ENCODE results near the gene SMAP1.
"Not testable (repeated sequence)": the region's sequence is repeated elsewhere in the genome, so short reads cannot be mapped to it uniquely, and the experiment has no call there.

The SMAP1 gene

DNA sequence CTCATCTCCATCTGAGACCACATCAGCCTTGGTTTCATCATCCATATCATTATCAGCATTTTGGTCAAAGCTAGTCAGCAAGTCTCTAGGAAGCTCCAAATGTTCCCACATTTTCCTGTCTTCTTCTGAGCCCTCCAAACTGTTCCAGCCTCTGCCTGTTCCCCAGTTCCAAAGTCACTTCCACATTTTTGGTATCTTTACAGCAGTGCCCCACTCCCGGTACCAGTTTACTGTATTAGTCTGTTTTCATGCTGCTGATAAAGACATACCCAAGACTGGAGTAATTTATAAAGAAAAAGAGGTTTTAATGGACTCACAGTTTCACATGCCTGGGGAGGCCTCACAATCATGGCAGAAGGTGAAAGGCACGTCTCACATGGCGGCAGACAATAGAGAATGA is 74.8 kb downstream of the SMAP1 start:
- DNase-seq: not testable (repeated sequence)

GRCh38 chr6:70753870-70754380 is 86.2 kb downstream of the SMAP1 start:
- no peak for DNase-seq

GRCh38 chr6:70758883-70759282 is 91.2 kb downstream of the SMAP1 start:
- DNase-seq: no peak

DNA sequence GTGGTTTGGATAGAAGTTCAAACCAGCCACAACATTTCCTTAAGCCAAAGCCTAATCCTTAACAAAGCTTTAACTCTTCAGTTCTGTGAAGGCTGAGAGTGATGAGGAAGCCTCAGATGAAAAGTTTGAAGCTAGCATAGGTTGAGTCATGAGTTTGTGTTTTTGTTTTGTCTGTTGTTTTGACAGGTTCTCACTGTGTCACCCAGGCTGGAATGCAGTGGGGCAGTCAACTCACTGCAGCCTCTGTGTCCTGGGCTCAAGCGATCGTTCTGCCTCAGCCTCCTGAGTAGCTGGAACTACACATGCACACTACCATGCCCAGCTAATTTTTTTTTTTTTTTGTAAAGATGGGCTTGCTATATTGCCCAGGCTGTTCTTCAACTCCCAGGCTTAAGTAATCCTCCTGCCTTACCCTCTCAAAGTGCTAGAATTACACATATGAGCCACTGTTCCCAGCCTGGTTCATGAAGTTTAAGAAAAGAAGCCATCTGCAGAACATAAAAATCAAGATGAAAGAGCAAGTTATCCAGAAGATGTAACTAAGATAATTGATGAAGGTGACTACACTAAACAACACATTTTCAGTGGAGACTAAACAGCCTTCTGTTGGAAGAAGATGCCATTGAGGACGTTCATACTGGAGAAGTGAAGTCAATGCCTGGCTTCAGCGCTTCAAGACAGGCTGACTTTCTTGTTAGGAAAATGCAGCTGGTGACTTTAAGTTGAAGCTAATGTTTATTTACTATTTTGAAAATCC is 96.2 kb downstream of the SMAP1 start:
- no peak for DNase-seq

DNA sequence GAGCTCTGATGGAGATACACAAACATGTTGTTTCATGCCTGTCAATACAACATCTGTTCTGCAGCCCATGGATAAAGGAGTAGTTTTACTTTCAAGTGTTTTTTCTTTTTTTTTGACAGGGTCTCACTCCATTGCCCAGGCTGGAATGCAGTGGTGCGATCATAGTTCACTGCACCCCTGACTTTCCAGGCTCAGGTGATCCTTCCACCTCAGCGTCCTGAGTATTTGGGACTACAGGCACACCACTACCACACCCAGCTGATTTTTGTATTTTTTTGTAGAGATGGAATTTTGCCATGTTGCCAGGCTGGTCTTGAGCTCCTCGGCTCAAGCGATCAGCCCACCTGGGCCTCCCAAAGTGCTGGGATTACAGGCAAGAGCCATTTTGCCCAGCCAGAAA is 97.0 kb downstream of the SMAP1 start:
- DNase-seq: no peak

DNA sequence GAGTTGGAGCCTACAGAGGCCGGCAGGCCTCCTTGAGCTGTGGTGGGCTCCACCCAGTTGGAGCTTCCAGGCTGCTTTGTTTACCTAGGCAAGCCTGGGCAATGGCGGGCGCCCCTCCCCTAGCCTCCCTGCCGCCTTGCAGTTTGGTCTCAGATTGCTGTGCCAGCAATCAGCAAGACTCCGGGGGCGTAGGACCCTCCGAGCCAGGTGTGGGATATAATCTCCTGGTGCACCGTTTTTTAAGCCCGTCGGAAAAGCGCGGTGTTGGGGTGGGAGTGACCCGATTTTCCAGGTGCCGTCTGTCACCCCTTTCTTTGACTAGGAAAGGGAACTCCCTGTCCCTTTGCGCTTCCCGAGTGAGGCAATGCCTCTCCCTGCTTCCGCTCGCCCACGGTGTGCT is 103.7 kb downstream of the SMAP1 start:
- DNase-seq: not testable (repeated sequence)

DNA sequence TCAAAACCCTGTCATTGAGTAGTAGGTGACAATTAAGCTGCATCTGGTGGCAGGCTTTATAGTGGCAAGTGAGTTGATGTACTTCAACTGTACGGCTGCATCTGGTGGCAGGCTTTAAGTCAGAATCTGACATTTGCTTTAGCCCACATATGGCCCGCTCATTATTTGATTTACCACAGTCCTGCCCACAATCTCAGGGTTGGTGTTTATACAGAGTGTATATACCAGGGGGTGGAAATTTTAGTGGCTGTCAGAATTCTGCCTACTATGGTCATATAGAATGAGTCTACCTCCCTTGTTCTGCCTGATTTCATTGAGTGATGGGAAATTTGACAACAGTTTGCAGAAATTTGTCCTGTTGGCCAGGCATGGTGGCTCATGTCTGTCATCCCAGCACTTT is 112.3 kb downstream of the SMAP1 start:
- DNase-seq: no peak

DNA sequence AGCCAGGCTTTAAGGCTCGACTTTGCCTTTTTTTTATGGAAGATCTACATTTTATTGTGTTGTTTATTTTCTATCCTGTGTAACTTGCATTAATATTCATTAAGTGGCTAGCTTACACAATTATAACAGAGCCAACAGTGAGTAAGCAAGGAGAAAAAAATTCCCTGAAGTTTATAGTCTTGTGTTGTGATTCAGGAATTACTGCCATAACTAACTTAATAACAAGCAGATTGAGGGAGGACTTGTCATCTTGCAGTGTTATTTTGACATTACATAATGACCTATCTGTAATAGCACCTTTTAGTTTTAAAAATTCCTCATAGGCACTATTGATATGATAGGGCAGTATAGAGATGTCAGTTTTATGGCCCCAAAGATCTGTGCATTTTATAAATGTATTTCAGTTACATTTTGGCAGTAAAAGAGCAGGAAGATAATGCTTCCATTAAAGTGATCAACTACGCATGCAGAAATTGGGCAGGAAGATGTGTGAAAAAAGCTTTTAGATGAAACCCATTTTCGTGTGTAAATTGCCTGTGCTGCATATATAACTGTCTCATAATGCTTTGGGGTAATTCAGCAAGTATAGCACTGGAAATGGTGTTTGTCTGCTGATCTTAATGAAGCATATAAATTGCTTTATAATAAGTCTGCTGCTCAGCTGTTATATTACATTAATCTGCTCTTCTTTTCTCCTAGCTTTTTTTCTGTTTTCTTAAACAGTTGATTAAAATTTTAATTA is 123.0 kb downstream of the SMAP1 start:
- DNase-seq: no peak

DNA sequence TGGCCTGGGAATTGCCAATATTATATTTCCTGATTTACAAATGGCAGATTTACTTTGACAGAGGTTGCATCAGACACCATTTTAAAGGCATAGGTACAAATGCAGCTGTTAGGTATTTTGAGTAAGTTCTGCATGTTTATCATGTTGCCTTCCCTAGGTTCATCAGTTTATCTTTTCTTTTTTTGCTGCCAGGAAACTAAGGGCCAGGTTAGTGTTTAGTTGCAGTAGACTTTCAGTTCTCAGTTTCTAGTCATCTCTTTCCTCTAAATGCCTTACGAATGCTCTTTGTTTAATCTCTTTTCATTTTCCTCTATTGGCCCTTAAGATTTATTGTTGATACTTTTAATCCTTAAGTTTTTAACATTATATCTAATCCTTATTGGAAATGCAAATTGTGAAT is 129.9 kb downstream of the SMAP1 start:
- no peak for DNase-seq

GRCh38 chr6:70806086-70806485 is 138.4 kb downstream of the SMAP1 start:
- DNase-seq: no peak

DNA sequence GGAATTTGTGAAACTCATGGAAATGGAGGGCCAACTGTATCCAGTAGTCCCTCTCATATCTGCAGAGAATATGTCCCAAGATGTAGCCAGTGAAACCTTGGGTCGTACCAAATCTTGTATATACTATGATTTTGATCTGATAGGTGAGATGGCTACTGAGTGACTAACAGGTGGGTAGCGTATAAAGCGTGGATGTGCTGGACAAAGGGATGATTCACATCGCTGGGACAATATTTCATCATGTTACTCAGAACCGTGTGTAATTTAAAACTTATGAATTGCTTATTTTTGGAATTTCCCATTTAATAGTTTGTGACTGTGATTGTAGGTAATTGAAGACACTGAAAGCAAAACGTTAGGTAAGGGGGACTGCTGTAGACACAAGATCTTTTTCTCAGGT is 144.1 kb downstream of the SMAP1 start:
- DNase-seq: no peak

DNA sequence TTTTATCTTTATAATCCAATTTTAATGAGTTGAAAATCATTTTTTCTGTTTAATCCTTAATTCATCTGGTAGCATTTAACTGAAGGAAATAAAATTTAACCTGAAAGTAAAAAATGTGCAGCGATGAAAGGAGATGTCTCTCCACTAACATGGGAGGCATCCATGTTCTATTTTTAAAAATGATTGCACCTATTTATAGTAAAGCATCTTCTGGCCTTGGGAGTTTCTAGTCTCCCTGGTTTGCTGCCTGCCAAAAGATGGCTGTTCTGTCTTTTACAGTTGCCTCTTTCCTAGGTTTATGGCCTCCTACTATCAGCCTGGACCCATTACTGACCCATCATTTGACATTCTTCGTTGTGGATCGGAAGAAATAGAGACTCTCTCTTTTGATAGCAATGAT is 146.2 kb downstream of the SMAP1 start:
- no peak for DNase-seq

- no peak for DNase-seq
Observed at GRCh38 chr6:70819646-70820045, 152.0 kb downstream of the SMAP1 start.

- DNase-seq: no peak
Observed at GRCh38 chr6:70820778-70821177, 153.1 kb downstream of the SMAP1 start.

DNA sequence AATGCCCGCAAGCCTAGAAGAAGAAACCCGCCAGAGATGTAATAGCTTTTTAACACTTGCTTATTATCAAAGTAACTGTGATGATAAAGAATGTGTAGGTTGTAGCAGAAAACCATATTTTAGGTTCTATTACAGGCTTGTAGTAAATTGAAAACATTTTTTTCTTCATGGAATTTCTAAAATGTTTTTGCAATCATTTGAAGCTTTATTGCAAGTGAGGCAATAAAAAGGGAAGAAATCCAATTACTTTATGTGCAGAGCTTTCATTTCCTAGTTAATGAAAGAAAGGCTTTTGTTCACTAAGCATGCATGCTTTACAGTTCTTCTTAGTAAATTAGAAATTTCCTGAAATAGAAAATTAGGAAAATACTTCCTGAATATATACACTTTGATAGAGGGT is 154.1 kb downstream of the SMAP1 start:
- no peak for DNase-seq

DNA sequence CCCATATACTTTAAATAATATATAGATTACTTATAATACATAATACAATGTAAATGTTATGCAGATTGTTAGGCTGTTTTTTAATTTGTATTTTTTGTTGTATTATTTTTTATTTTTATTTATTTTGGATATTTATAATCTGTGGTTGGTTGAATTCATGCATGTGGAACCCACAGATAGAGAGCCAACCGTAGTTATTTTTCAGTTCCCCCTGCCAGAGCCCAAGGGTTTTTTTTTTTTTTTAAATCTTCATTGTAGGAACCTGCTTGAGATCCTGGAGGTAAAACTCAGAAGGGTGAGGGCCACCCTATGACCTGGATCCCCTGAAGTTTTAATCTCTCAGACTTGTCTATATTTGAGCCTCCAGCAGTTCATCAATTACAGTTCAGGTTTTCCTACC is 156.0 kb downstream of the SMAP1 start:
- DNase-seq: no peak

- no peak for DNase-seq
Observed at GRCh38 chr6:70831427-70831826, 163.7 kb downstream of the SMAP1 start.

- DNase-seq: no peak
Observed at GRCh38 chr6:70834520-70834919, 166.8 kb downstream of the SMAP1 start.

DNA sequence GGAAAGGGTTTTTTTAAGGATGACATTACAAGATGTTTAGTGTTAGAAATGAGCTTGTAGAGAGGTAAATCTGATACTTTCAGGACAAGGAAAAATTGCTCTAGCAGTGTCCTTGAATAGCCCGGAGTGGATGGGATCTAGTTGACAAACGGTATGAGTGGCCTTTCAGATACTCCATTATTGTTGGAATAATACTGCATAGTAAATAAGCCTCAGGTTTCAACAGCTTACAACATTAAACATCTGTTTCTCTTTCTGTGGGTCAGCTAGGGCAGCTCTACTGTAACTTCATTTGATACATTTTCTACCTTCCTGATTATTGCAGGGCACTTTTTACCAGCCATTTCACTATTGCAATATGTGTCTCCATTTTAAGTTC is 171.2 kb downstream of the SMAP1 start:
- DNase-seq: no peak

DNA sequence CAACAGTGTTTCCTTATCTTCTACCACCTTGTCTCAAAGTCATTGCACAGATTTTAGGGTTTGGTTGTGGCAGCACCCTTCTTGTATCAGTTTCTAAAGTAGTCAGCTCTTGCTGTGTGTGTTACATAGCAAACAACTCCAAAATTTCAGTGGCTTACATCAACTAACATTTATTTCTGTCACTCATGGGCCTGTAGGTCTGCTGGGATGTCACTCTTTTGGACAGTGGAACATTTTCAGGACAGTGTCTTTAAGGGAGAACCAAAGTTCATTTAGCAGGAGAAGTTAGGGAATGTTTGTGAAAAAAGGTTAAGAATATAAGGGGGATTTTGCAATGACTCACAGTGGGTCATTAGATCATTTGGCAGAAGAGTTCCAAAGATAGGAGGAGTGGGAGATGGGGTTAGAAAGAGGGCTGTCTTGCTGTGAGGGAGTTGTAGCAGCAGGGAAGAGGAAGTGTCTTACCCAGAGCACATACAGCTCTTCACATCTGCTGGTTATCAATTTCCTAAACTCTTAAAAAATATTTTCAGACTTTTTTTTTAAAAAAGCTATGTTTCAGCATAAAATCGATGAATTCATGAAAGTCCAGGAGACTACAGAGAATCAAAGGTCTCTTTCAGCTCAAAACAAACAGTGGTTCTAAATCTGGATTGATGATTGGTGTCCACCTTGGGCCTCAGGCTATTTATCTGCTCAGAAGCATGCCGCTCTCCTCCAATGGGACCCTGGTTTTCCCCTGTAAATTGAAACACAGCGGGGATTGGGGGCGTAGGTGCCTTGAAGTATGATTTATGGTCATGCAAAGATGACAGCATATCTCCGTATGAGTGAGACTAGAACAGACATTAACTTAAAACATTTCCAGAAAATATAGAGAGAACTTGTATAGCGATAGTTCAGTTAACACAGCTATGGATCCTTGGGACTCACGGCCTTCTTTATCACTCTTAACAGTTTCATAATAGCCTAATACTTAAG is 171.9 kb downstream of the SMAP1 start:
- no peak for DNase-seq

- no peak for DNase-seq
Observed at GRCh38 chr6:70841112-70841511, 173.4 kb downstream of the SMAP1 start.

- no peak for DNase-seq
Observed at GRCh38 chr6:70842541-70842940, 174.9 kb downstream of the SMAP1 start.

DNA sequence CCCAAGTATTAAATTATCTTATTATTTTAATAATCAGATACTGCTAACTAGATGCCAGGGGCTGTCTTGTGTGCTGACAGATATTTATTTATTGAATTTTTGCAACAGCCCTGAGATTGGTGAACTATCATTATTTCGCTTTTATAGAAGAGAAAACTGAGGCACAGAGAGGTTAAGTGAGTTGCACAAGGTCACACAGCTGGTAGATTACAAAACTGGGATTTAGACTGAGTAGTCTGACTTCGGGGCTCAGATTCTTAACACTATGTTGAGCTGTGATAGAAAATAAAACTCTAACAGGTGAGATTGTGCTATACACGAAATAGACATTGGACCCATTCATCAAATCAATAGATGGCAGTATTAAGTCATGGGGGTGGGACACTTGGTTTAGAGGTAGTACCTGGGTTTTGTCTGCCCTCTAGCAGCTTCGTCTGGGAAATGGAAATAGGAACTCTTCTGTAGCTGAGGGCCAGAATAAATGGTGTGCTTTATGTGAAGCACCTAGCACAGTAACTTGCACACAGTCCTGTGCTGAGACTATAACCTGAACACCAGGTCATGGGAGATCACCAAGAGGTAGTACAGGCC is 175.7 kb downstream of the SMAP1 start:
- DNase-seq: no peak
